GM06990 (cell line): ENCODE data around the gene MIDN.
"Not testable (repeated sequence)": the region's sequence is repeated elsewhere in the genome, so short reads cannot be mapped to it uniquely, and the experiment has no call there.

Experiments
- DNase-seq: peaks from one replicate; pipeline ENCODE4 v3.0.0-alpha.2; 2011; ENCODE audit not compliant: insufficient read length; ENCODE audit errors: extremely low read depth
- H3K27me3 ChIP-seq: replicated peaks from 2 replicates; pipeline ENCODE4 v1.6.0; 2011; ENCODE audit warnings: low read length; ENCODE audit not compliant: control insufficient read depth, insufficient read depth
- H3K36me3 ChIP-seq: 2 replicates; pipeline ENCODE4 v1.5.1; 2011; ENCODE audit warnings: low read length; ENCODE audit not compliant: control insufficient read depth, insufficient read depth
- H3K4me3 ChIP-seq: replicated peaks from 2 replicates; pipeline ENCODE4 v1.5.1; 2011; ENCODE audit warnings: low read depth, mild to moderate bottlenecking, control low read depth, low read length
- TF ChIP-seq, protein P1 (sequence below): IDR thresholded peaks from 2 replicates; pipeline ENCODE4 v1.5.1; 2011; ENCODE audit warnings: low read length, control low read depth, mild to moderate bottlenecking, inconsistent platforms; ENCODE audit not compliant: insufficient read depth, poor library complexity, severe bottlenecking

Gene MIDN

DNA sequence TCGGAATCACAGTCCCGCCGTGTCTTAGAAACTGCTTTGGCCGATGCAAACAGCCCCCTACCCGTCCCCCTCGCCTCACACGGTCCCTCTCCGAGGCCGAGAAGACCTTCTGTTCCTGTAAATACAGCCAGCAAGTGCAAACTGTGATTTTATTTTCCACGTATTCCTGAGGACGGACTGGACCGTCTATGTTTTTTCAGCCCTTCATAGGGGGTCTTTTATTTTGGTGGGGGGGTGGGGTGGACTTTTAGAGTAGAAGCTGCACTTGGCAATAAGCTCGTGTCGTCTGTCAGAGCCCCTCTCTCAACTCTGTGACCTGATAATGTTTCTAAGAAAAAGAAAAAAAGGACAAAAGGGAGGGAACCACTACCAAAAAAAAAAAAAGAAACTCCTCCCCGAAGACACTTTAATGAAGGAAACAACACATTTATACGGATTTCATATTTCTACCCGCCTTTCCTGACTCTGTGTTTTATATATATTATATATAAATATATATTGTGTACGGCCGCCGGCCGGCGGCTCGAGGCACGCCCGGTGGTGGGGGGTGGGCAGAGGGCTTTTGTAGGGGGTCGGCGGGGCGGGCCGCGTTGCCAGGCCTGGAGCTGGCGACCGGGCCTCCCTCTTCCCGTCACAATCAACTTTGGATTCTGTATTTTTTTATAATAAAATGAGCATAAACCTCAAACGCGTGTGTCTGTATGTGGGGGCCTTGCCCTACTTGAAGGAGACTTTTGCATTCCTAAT, 52.5 kb downstream of the MIDN start:
- DNase-seq = no peak
- H3K27me3 ChIP-seq = no peaks in the 10 kb centered on the region

DNA sequence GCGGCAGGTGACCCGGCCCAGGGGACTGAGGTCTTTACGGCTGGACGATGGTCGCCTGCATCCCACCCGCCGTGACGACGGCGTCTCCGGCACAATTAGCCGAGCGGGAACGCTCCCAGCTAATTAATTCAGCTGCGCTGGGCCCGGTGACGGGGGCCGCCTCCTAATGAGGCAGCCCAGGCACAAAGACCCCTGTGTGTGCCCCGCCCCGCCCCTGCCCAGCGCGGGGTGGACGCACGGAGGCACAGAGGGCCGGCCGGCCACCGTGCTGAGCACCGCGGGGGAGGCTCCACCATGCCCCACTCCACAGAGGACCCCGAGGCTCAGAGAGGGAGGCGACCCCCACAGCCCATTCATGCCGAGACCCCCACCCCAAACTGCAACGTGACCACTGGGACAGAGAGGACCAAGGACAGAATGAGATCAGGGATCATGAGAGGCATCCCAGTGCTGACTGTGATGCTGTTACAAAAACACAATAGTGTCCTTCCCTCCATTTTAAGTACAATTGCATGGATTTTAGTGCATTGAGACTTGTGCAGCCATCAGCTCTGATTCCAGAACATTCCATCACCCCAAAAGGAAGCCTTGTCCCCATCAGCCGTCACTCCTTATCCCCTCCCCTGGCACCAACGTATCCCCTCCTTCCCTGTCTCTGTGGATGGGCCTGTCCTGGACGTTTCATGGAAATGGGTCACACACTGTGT, 54.3 kb downstream of the MIDN start:
- TF ChIP-seq, protein P1, sequence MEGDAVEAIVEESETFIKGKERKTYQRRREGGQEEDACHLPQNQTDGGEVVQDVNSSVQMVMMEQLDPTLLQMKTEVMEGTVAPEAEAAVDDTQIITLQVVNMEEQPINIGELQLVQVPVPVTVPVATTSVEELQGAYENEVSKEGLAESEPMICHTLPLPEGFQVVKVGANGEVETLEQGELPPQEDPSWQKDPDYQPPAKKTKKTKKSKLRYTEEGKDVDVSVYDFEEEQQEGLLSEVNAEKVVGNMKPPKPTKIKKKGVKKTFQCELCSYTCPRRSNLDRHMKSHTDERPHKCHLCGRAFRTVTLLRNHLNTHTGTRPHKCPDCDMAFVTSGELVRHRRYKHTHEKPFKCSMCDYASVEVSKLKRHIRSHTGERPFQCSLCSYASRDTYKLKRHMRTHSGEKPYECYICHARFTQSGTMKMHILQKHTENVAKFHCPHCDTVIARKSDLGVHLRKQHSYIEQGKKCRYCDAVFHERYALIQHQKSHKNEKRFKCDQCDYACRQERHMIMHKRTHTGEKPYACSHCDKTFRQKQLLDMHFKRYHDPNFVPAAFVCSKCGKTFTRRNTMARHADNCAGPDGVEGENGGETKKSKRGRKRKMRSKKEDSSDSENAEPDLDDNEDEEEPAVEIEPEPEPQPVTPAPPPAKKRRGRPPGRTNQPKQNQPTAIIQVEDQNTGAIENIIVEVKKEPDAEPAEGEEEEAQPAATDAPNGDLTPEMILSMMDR = no peak
- H3K36me3 ChIP-seq = no peaks in the 10 kb centered on the region
- DNase-seq = no peak
- no peaks in the 10 kb centered on the region for H3K27me3 ChIP-seq
- no peak overlapping the region for H3K4me3 ChIP-seq

More for the DNA sequence above, 52.5 kb downstream of the MIDN start:
- TF ChIP-seq, protein P1 = no peak
- Histone ChIP-seq H3K36me3 (no peaks in the 10 kb centered on the region), H3K4me3 (no peak overlapping the region)

DNA sequence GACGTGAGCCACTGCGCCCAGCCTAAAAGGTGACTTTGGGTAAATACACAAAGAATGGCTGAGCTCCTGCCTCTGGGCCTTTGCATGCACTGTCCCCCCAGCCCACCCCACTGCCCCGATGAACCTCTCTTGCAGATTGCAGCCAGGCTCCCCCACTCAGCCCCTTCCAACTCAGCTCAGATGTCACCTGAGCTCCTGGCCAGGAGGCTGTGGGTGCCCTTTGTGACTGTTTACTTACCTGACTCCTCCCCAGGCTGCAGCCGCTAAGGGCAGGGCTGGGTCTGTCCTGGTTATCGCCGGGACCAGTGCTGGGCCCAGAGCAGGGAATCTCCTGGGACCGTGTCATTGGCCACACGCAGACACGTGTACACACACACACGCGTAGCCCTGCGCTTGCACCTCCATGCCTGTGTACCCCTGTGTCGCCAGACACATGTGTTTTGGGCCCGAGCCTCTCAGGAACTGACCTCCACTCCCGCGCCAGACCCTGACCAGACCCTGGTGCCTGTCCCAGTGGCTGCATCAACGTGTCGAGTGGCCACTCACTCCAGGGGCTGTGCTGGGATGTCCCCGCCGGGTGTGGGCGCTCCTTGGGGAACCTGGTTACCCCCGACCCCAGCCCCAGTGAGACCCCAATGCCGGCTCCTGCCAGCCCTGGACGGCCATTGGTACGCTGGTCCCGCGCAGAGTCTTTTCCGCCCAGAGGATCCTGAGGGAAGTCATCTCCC, 56.0 kb downstream of the MIDN start:
- Histone ChIP-seq H3K4me3 (no peak overlapping the region), H3K27me3 (no peaks in the 10 kb centered on the region), H3K36me3 (no peaks in the 10 kb centered on the region)
- no peak for DNase-seq
- TF ChIP-seq, protein P1 = no peak

DNA sequence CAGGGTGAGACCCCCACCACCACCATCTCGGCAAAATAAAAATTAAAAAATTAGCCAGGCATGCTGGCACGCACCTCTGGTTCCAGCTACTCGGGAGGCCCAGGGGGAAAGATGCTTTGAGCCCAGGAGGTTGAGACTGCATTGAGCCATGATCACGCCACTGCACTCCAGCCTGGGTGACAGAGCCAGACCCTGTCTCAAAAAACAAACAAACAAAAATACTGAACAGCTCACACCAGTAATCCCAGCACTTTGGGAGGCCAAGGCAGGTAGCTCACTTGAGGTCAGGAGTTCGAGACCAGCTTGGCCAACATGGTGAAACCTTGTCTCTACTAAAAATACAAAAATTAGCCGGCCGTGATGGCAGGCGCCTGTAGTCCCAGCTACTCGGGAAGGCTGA, 57.0 kb downstream of the MIDN start:
- DNase-seq, H3K36me3 ChIP-seq, H3K4me3 ChIP-seq, H3K27me3 ChIP-seq: not testable (repeated sequence)

DNA sequence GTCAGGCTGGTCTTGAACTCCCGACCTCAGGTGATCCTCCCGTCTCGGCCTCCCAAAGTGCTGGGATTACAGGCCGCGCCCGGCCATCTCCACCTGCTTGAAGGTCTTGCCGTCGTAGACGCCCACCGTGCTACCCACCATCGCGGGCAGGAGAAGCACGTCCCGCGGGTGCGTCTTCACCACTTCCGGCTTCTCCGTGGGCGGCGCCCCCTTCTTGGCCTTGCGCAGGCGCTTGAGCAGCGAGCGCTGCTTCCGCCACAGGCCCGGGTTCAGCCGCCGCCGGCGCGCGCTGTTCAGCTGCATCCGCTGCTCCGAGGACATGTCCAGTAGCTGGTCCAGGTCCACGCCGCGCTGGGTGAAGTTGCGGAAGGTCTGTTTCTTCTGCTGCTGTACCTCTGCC, 58.9 kb downstream of the MIDN start:
- TF ChIP-seq, protein P1 = no peak
- Histone ChIP-seq H3K4me3 (no peak overlapping the region), H3K36me3 (no peaks in the 10 kb centered on the region), H3K27me3 (no peaks in the 10 kb centered on the region)
- no peak for DNase-seq

DNA sequence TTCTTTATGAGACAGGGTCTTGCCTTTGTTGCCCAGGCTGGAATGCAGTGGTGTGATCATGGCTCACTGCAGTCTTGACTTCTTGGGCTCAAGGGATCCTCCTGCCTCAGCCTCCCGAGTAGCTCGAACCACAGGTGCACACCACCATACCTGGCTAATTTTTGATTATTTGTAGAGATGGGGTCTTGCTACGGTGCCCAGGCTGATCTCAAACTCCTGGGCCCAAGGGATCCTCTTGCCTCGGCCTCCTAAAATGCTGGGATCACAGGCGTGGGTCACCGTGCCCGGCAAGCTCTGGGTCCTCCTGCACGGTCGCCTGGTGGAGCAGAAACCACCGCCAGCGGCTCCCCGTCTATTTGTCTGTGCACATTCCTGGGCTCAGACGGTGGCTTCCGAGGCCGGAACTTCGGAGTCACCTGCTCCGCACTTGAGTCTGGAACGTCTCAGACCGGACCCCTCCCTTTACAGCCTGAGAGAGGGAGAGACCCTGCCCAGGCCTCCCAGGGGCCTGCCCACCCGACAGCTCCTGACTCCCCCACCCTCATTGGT, 59.4 kb downstream of the MIDN start:
- TF ChIP-seq, protein P1 = no peak
- H3K27me3 ChIP-seq = no peaks in the 10 kb centered on the region
- no peaks in the 10 kb centered on the region for H3K36me3 ChIP-seq
- H3K4me3 ChIP-seq = no peak overlapping the region
- no peak for DNase-seq
